Stimulated activated CD4-positive, alpha-beta T cell treated with anti-CD3 and anti-CD28 coated beads, Interleukin-4, amount 100 ng/mL, for 1 hour (primary cell): ENCODE measurements around the gene LRRC23.
A peak's percentile ranks its signal among the peaks of the same experiment; 100 is the strongest.

Experiments
- DNase-seq: peaks from one replicate; pipeline ENCODE4 v3.0.0-alpha.2; 2020

The LRRC23 gene

DNA sequence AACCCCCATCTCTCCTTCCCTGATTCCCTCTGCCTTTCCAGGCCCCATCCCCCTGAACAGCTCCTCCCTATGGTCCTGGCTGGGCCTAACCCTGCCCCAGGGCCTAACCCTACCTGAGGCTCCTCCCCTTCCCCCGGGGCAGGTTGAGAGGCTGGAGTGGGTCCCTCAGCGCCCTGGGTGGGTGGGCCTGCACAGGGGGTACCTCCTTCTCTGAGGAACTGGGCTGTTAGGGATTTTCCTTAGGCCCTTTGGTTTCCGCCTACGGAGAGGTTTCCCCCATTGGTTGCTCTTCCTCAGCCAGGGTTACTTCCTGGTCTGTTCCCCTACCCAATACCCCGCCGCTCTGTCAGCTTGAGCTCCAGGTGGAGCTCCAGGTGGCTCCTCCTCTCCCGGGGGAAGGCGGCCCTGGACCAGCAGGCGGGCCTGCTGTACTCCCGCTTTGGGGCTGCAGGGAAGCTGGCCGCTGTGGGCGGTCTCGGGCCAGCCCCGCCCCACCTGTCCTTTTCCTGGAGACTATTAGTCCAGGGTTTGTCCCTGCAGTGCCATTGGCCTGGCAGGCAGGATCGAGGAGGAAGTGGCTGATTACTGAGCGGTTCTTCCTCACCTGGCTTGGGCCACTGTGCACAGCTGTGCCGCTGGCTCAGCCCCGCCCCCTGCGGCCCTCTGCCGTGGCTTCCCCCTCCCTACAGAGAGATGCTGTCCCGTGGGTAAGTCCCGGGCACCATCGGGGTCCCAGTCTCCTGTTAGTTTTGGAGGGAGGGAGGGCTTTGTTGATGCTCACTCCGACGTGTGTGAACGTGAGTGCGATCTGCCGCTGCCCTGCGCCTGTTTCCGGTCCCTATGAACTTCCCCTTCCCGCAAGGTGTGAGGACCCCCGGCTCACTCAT is 41.7 kb downstream of the LRRC23 start:
- DNase-seq, result peak; percentile 53

DNA sequence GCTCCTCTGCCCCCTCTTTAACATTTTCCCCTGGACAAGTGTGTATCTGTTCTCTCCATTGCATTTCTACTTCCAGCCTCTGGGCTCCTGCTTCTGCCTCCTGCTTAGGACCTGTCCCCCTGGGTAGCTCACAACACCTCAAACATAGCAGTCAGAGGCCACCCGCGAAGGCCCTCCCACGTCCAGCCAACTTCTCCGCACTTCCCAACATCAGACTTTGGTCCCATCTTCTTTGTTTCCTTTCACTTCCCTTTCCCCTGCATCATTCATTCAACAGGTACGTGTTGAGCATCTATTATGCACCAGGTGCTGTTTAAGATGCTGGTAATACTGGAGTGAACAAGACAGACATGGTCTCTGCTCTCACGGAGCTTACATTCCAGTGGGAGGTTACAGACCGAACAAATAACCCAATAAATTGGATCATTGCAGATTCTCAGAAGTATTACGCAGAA is 42.3 kb downstream of the LRRC23 start:
- no peak for DNase-seq

DNA sequence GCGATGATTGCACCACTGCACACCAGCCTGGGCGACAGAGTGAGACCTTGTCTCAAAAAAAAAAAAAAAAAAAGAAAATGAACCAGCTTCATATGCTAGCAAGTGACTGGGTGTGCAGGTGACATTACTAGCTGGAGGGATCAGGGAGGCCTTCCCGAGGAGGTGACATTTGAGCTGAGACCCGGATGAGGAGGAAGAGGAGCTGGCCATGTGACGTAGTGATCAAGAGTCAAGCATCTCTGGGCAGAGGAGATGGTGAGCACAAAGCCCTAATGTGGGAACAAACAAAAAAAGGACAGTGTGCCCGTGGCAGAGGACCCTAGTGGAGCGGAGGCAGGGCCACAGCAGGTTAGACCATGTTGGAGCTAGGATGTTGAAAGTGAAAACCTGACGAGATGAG is 43.0 kb downstream of the LRRC23 start:
- no peak for DNase-seq

DNA sequence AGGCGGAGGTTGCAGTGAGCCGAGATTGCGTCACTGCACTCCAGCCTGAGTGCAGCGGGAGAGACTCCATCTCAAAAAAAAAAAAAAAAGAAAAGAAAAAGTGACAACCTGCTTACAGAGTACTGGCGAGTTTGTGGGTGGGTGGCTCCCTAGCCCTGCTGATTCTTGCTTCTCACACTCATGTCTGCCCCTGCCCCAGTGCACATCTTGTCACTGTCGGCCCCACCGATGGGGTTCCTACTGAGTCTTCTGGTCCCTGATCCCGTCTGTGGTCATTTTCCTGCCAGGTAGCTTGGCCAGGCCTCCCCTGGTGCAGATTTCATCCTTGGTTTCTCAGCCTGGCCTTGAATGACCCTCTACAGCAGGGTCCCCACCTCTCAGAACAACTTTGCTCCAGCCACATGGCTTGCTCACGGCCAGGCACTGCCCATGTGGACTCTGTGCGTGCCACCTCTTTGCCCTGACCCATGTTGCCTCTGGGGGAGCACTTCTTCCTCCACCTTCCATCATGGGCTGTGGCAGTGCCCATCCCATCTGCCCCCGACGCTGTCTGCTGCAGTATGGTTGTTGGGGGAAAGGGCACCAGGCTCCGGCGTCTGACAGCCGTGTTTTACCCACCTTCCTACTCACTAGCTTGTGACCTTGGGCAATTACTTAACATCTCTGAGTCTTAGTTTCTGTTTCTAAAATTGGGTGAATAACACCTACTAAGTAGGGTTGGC is 44.4 kb downstream of the LRRC23 start:
- DNase-seq, result no peak

DNA sequence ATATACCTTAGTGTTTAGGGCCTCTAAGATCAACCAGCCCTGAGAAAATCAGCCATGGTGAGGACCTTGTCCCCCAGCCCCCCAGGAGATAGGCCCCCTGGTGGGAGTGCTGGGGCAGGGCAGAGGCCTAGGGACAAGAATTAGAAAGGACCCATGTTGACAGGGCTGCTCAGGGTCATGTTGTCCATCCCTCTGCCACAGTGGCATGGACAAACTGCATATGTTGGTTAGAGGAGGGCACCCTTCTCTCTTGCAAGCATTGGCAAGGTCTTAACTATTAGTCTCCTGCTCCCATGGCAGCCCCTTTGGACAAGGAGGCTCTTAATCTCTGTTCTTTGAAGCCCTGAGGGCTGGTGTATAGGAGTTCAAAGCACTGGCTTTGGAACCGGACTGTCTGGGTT is 45.8 kb downstream of the LRRC23 start:
- DNase-seq, result no peak

DNA sequence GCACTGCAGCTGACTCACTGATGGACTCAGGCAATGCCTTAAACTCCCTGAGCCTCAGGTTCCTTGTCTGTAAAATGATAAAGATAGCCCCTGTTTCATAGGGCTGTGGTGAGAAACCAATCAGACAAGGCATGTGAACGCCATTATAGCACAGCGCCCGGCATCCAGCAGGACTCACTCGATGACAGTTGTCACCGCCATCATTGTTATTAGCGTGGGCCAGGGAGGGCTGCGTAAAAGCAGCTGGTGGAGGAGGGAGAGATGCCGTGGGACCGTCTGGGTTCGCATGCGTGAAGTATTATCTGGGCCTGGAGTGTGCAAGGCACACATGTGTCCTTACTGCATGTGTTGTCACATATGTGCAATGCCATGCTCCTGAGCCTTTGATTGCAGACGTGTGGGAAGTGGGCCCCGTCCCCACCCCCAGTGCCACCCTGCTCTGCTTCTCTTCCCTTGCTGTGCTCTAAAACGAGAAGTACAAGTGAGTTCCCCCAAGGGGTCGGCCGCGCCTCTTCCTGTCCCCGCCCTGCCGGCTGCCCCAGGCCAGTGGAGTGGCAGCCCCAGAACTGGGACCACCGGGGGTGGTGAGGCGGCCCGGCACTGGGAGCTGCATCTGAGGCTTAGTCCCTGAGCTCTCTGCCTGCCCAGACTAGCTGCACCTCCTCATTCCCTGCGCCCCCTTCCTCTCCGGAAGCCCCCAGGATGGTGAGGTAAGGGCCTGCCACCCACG is 46.4 kb downstream of the LRRC23 start, which contains the start of gene PTPN6:
PTPN6 (plus strand) TSS at position 546 of the 730 bp plus-strand sequence; CDS start at position 703, 157 bp downstream.
- peak; percentile 69 for DNase-seq

DNA sequence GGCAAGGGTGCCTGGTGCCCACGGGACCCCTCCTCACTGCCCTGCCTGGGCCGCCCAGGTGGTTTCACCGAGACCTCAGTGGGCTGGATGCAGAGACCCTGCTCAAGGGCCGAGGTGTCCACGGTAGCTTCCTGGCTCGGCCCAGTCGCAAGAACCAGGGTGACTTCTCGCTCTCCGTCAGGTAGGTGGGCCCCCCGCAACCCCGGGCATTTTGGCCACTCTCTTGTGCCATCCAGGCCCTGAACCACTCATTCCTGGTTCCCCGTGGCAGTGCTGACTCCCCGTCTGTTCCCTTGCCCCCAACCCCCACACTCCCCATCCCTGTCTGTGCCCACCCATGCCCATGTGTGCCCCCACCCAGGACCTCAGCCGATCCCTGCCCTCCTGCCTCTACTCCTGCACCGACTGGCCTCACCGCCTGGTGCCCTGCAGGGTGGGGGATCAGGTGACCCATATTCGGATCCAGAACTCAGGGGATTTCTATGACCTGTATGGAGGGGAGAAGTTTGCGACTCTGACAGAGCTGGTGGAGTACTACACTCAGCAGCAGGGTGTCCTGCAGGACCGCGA is 47.0 kb downstream of the LRRC23 start:
- DNase-seq, result no peak

DNA sequence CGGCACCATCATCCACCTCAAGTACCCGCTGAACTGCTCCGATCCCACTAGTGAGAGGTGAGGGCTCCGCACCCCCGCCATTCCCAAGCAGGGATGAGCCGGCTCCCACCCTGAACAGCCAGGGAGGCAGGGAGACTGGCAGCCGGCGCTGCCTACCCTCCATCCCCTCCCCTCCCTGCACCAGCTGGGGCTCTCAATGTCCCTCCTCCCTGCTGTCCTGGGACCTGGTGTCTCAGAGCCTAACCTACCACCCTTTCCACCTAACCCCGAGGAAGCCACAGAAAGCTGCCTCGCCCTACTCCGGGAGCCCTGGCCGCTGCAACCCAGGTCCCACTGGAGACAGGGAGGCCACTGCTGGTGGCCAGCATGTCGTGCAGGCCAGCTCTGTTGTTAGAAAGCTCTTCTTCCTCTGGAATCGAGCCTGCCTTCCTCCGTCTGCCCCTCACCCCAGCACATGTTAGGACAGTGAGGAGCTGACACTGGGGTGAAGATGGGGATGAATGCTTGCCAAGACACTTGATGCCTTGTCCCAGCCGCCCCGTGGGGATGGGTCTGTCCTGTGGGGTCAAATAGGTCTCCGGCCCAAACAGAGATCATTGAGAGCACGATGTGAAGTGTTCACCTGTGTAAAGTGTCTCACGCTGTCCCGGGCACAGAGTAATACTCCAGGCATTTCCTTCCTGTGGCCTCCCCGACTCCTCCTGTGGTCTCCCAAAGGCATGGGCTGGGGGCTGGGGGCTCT is 47.7 kb downstream of the LRRC23 start:
- no peak for DNase-seq

DNA sequence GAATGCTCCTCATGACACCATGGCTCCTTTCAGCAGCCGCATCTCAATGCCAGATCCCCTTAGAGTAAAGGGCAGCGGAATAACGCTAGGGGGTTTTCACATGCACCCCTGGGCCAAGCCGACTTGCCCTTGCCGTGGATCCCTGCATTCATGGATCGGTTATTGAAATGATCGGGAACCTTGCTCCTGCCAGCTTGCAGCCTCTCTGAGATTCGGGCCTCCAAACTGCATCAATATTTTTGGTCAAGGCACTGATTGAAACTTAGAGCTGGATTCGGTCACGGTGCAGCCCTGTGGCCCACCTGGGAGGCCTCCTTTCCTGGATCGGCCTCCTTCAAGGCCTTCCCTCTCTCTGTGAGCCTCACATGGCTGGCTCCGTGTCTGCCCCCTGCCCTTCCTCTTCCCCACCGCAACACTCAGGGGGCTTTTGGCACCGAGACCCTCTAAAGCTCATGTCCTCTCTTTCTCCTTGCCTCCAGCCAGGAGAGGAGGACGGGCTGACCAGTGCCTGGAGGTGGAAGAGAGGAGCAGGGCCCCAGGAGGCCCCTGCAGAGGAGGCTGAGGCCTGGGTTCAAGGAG is 48.3 kb downstream of the LRRC23 start:
- no peak for DNase-seq

DNA sequence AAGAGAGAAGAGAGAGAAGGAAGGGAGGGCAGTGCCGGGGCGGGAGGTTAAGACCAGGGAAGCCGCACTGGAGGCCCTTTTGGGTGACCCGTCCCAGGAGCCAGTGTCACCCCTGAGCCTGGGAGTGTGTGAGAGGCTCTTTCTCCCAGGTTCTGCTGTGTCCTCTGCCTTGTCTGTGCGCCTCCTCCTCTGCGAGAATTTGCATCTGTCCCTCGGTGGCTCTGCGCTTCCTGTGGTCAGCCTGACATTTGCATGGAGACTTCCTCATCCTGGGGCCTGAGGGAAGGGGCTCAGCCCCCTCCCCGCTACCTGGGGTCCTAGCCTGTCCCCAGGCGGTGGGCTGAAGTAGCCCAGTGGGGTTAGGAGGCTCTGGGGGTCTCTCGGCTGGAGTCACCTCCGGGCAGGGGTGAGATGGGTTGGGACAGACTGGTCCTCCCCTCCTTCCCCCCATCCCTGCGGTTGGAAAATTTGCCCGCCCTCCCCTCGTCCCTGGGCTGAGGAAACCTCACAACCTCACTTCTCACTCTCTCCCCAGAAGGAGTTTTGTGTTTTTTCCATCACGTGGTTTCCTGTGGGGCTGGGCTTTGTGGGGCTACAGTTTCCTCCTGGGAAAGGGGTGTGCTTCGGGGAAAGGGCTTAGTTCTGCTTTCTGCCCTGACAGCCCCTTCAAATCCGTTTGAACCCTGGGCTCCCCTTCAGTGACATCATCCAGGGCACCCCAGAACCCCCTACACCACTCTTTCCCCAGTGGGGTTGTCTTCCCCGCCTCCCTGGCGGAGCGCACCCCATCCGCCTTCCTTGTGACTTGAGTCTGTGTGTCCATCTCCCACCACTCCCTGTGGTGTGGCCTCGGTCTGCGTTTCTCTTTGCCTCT is 49.1 kb downstream of the LRRC23 start:
- peak; percentile 66 for DNase-seq

DNA sequence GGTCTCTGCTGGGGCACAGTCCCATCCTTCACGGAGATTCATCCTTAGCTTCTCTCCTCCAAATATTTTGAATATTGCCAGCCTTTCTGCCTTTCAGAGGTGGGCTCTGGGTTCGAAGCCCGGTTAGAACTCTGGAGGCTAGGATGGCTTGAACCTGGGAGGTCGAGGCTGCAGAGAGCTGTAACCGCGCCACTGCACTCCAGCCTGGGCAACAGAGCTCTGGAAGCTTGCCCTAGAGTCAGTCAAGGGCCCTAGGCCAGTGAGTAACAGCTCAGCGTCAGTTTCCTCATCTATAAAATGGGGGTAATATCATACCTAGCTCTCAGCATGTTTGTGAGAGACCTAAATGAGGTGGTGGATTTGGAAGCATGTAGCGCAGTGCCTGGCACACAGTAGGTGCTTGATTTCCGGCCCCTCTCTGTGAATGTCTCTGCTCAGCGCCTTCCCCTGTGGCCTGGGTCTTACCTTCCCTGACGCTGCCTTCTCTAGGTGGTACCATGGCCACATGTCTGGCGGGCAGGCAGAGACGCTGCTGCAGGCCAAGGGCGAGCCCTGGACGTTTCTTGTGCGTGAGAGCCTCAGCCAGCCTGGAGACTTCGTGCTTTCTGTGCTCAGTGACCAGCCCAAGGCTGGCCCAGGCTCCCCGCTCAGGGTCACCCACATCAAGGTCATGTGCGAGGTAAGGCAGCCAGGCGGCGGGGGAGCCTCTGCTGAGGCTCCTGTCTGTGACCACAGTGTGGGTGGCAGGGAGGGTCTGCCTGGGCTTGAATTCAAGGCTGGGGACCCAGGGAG is 49.9 kb downstream of the LRRC23 start:
- DNase-seq, result no peak

DNA sequence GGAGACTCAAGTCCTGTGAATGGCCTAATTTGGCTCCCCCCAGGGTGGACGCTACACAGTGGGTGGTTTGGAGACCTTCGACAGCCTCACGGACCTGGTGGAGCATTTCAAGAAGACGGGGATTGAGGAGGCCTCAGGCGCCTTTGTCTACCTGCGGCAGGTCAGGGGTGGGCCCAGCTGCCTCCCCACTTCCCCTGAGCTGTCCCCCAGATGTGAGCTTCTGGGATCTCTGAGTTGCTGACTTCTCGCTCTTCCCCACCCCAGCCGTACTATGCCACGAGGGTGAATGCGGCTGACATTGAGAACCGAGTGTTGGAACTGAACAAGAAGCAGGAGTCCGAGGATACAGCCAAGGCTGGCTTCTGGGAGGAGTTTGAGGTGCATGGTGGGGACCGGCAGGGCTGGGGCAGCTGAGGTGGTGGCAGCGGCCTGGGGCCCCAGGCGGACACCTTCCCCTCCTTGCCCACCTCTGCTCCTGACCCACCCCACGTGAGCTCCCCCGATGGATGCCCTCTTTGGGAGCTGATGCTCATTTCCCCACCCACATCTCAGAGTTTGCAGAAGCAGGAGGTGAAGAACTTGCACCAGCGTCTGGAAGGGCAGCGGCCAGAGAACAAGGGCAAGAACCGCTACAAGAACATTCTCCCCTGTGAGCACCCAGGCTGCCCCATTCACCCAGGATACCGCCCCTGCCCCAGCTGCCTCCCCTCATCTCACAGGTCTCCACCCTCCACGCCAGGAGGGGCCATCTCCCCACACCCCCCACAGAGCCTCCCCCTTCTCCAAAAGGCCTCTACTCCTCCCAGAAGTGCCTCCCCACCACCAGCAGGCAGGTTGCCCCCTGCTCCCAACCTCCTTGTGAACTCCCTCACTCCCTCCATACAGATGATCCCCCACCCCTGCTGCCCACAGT is 50.7 kb downstream of the LRRC23 start:
- DNase-seq, result no peak

DNA sequence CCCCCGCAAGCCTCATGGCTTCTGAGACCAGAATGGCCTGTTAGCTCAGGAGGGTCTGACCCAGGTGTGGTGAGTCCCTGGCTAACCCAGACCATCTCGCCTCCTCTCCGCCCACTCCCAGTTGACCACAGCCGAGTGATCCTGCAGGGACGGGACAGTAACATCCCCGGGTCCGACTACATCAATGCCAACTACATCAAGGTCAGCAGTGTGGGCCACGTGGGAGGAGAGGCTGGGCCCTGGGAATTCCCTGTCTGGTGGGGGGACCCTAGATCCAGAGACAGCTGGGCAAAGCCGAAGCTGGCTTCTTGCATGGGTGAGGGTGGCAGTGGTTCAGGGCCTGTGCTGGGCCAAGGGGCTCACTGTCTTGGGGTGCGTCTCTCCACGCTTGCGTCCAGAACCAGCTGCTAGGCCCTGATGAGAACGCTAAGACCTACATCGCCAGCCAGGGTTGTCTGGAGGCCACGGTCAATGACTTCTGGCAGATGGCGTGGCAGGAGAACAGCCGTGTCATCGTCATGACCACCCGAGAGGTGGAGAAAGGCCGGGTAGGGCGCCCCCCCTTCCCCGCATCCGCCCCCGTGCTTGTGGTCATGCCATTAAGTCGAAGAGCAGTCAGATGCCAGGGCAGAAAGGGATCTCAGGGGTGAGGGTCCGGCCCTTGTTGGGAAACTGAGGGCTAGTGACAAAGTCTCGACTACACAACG is 51.6 kb downstream of the LRRC23 start:
- no peak for DNase-seq

DNA sequence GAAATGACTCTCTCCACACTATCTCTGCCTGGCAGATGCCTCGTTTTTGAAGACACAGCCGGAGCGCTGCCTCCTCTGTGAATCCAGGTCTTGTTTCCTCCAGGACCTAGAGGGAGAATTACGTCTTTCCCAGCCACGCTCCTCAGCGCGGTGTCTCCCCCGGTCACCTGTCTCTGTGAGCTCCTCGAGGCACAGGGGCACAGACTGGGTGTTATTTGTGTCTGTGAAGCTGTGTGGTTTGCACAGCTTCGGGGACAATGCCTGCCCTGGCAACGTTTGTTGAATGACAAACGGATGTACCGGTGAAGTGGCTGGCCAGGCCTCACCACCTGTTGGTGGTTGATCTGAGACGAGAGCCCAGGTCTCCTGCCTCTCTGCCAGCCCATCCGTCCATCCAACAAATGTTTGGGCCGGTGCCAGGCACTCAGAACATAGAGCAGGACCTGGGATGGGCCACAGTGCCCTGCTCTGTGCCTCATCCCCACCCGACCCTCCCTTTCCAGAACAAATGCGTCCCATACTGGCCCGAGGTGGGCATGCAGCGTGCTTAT is 52.6 kb downstream of the LRRC23 start:
- no peak for DNase-seq

DNA sequence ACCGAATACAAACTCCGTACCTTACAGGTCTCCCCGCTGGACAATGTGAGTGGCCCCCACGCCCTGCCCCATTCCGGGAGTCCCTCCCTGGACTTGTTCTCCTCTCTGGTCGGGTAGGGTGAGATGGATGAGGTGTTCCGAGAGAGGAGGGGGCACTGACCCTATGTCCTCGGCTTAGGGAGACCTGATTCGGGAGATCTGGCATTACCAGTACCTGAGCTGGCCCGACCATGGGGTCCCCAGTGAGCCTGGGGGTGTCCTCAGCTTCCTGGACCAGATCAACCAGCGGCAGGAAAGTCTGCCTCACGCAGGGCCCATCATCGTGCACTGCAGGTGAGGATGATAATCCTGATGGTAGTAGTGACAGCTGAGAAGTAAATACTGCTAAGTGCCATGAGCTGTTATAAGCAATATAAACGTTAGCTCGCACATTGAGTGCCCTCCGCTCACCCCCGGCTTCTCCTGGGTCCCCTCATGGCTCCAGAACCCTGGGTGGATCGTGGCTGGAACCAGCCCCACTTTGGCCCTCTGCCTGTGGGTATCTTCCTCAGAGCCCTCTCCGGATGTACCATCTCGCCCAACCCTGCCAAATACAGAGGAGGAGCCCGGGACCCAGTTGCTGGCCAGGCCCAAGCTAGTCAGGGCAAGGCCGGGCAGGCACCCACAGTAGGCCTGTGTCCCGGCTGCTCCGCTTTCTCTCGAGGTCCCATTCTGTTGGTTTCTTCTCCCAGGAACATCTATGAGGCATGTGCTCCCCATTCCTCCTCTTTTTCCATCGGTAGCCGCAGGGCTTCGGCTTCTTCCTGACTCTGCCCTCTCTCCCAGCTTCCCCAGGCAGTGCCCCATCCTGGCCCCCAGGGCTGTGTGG is 53.4 kb downstream of the LRRC23 start:
- no peak for DNase-seq

DNA sequence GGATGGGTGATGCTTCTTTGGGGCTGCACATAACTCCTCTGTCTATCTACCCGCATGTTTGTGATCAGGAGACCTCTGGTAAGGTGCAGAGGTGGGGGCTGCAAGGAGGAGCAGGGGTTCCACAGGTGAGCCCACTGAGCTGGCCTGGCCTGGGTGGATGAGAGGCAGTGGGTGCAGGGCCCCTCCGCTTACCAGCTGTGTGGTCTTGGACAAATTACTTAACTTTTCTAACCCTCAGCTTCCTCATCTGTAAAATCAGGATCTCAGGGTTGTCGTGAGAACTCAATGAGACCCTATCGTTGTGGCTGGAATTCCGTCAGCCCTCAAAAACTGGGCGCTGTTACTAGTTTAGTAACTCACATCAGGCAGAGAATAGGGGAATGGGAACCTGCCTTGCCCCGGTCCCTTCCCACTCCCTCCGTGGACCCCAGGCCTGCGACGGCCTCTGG is 54.0 kb downstream of the LRRC23 start:
- DNase-seq, result no peak
